Embryonic facial prominence (tissue), 1 donor: Measurements from ENCODE around the gene PRX.
"Not testable (repeated sequence)": the region's sequence is repeated elsewhere in the genome, so short reads cannot be mapped to it uniquely, and the experiment has no call there.

Experiments used
- DNase-seq: peaks from one replicate; pipeline ENCODE4 v3.0.0-alpha.2; 2016; ENCODE audit errors: extremely low spot score

PRX gene

GRCh38 chr19:40389404-40390083 is 23.6 kb downstream of the PRX start:
- DNase-seq: no peak

- no peak for DNase-seq
These were observed 24.7 kb downstream of the PRX start for GRCh38 chr19:40388481-40388880.

GRCh38 chr19:40387155-40387554 is 26.0 kb downstream of the PRX start:
- no peak for DNase-seq

- no peak for DNase-seq
These were observed 29.4 kb downstream of the PRX start for GRCh38 chr19:40383668-40384248.

- no peak for DNase-seq
These were observed 31.9 kb downstream of the PRX start for GRCh38 chr19:40381321-40381720.

GRCh38 chr19:40380199-40381037 is 32.8 kb downstream of the PRX start:
- DNase-seq: no peak

- no peak for DNase-seq
These were observed 33.6 kb downstream of the PRX start for GRCh38 chr19:40379446-40380198.

- no peak for DNase-seq
These were observed 34.7 kb downstream of the PRX start for GRCh38 chr19:40378509-40378908.

- DNase-seq: no peak
These were observed 35.2 kb downstream of the PRX start for GRCh38 chr19:40377876-40378385.

- DNase-seq: no peak
These were observed 36.8 kb downstream of the PRX start for GRCh38 chr19:40376286-40376862.

- no peak for DNase-seq
These were observed 39.1 kb downstream of the PRX start for GRCh38 chr19:40374084-40374483.

- no peak for DNase-seq
These were observed 41.4 kb downstream of the PRX start for GRCh38 chr19:40371802-40372122.

- DNase-seq: no peak
These were observed 42.0 kb downstream of the PRX start for GRCh38 chr19:40370997-40371801.

GRCh38 chr19:40370253-40370652 is 42.9 kb downstream of the PRX start:
- DNase-seq: not testable (repeated sequence)

GRCh38 chr19:40369797-40370196 is 43.4 kb downstream of the PRX start:
- DNase-seq: no peak

GRCh38 chr19:40367577-40368434 is 45.4 kb downstream of the PRX start:
- no peak for DNase-seq

- DNase-seq: peak; percentile 25
These were observed 46.2 kb downstream of the PRX start for GRCh38 chr19:40366697-40367561.

- peak; percentile 66 for DNase-seq
These were observed 47.4 kb downstream of the PRX start for GRCh38 chr19:40365613-40366401.
